Globus pallidus (tissue), 1 donor: ENCODE results near the gene HLCS.
"Not testable (repeated sequence)": the region's sequence is repeated elsewhere in the genome, so short reads cannot be mapped to it uniquely, and the experiment has no call there.

Experiments
- DNase-seq: peaks from one replicate; pipeline ENCODE4 v3.0.0-alpha.2; 2015; ENCODE audit warnings: low spot score

Gene HLCS

GRCh38 chr21:36955783-36956182 lies 10.7 kb downstream of the HLCS start:
- no peak for DNase-seq

GRCh38 chr21:36952331-36952730 lies 14.1 kb downstream of the HLCS start:
- DNase-seq = not testable (repeated sequence)

- no peak for DNase-seq
These were observed 17.0 kb downstream of the HLCS start for GRCh38 chr21:36949171-36950141.

- DNase-seq = no peak
These were observed 17.8 kb downstream of the HLCS start for GRCh38 chr21:36948686-36949085.

GRCh38 chr21:36946949-36947356 lies 19.5 kb downstream of the HLCS start:
- no peak for DNase-seq

GRCh38 chr21:36945496-36946138 lies 20.9 kb downstream of the HLCS start:
- no peak for DNase-seq

- DNase-seq = no peak
These were observed 29.9 kb downstream of the HLCS start for GRCh38 chr21:36936361-36937135.

GRCh38 chr21:36934864-36935420 lies 31.5 kb downstream of the HLCS start:
- DNase-seq = no peak

GRCh38 chr21:36932161-36932816 lies 34.2 kb downstream of the HLCS start:
- no peak for DNase-seq

GRCh38 chr21:36929622-36930021 lies 36.8 kb downstream of the HLCS start:
- DNase-seq = peak; percentile 35

GRCh38 chr21:36928960-36929359 lies 37.5 kb downstream of the HLCS start:
- no peak for DNase-seq

- DNase-seq = peak; percentile 75
These were observed 38.8 kb downstream of the HLCS start for GRCh38 chr21:36927719-36928117.

- no peak for DNase-seq
These were observed 39.3 kb downstream of the HLCS start for GRCh38 chr21:36926989-36927718.

GRCh38 chr21:36923270-36923669 lies 43.2 kb downstream of the HLCS start:
- DNase-seq = no peak

- no peak for DNase-seq
These were observed 43.6 kb downstream of the HLCS start for GRCh38 chr21:36922861-36923260.

GRCh38 chr21:36918291-36918690 lies 48.2 kb downstream of the HLCS start:
- DNase-seq = no peak

- peak; percentile 54 for DNase-seq
These were observed 48.9 kb downstream of the HLCS start for GRCh38 chr21:36917471-36918158.

GRCh38 chr21:36916718-36917117 lies 49.8 kb downstream of the HLCS start:
- DNase-seq = no peak

- no peak for DNase-seq
These were observed 50.7 kb downstream of the HLCS start for GRCh38 chr21:36915696-36916245.
